GM08714 (cell line): ENCODE measurements around the gene PUSL1.

Source experiments
- H3K4me3 ChIP-seq: fragments of 200-500 bp; sonication (Bioruptor generic); 2 replicates; pipeline ENCODE4 v1.5.1; 2014; ENCODE audit warnings: mild to moderate bottlenecking, low read length, inconsistent platforms
- ZNF274 ChIP-seq: IDR thresholded peaks from 2 replicates; pipeline ENCODE4 v1.6.1; 2012; ENCODE audit warnings: mild to moderate bottlenecking, low read depth, low read length

PUSL1 gene, protein sequence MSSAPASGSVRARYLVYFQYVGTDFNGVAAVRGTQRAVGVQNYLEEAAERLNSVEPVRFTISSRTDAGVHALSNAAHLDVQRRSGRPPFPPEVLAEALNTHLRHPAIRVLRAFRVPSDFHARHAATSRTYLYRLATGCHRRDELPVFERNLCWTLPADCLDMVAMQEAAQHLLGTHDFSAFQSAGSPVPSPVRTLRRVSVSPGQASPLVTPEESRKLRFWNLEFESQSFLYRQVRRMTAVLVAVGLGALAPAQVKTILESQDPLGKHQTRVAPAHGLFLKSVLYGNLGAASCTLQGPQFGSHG

DNA sequence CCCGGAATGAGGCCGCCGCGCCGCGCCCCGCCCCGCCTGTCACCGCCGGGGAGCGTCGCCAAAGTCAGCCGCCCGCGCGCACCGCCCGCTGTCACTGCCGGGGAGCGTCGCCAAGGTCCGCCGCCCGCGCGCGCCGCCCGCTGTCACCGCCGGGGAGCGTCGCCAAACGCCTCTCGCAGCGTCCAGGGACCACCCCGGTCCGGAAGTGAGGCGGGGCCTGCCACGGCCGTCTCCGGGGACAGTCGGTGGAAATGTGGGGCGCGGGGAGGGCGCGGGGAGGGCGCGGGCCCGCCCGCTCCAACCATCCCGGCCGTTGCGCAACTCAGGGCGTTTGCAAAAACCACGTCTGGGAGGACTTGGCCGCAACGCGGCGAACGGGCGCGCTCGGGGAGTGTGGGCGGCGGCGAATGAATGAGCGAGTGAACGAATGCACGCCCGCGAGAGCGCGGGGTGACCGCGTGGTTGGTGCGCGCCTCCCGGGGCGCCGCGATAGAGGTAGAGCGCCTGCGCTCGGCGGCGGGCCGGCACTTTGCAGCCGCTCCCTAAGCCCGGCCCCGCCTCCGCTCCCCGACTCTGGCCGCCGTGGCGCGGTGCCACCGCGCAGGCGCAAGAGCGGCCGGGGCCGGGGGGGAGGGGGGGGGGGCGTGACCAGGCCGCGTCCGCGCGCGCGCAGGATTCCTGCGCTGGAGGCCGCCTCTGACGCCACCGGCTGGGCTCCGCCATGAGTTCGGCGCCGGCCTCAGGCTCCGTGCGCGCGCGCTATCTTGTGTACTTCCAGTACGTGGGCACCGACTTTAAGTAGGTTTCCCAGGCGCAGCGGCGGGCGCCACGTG lies at the start of gene PUSL1, which contains the start of gene ACAP3:
PUSL1 (plus strand) TSS at position 675 of the 833 bp plus-strand sequence; CDS start at position 722, 47 bp downstream.
ACAP3 (minus strand) TSS at position 8 of the 833 bp plus-strand sequence. CDS start 115 bp downstream, outside the sequence.
- no peak for TF ChIP-seq ZNF274
- H3K4me3 ChIP-seq, result peak within 1 kb of the TSS; percentile 81

DNA sequence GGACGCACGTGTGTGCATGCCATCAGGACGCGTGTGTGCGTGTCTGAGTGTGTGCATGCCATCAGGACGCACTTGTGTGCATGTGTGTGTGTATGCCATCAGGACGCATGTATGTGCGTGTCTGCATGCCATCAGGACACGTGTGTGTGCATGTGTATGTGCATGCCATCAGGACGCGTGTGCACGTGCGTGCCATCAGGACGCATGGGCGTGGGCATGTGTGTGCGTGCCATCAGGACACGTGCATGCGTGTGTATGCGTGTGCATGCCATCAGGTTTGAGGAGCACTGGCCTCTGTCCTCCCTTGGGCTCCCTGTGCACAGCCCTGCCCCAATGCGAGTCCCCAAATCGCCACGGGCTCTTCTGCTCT lies 49.3 kb upstream of the PUSL1 start:
- H3K4me3 ChIP-seq, result no peak overlapping the region
- TF ChIP-seq ZNF274, result no peak

DNA sequence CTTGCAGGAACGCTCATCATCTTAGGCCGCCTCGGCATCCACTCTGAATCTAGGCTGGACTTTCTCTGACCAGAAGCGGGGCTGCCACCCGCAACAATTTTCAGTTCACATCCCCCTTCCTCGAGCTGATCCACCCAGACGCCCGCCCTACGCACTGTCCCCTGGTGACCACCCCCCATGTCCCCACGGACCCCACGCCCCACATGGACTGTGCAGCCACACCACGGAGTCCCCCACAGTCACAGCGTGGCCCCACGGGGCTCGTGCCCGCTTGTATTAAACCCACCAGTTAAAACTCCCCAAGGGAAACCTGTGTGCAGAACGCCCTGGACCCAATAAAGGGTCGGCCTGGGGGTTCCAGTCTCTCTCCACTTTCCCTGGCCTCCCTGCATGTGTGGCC lies 48.9 kb upstream of the PUSL1 start:
- no peak for TF ChIP-seq ZNF274
- H3K4me3 ChIP-seq, result no peak overlapping the region

DNA sequence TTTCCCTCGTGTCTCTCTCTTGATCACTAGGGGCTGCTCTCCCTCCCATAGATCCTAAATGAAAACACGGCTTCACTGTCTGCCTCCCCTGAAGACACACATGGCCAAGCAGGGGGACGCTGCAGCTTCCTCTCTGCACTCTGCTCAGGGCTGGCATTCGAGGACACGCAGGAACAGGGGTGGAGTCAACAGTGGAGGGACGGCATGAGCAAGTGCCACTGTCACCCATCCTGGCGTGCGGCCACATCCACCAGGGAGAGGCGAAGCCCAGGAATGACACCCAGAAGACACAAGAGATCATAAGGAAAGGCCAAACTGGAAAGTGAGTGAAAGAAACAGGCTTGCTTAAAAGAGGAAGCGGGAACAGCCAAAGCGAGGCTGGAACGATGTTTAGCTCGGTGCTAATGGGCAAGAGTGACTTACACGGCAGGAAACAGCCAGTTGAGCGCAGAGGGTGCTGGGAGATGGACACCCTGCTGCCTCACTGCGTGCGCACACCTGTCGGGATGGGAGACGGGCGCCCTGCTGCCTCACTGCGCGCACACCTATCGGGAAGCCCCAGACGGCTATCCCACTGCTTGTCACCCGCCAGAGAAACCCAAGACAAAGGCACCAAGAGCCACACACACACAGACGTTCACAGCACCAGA lies 48.3 kb upstream of the PUSL1 start:
- H3K4me3 ChIP-seq, result no peak overlapping the region
- TF ChIP-seq ZNF274, result no peak

DNA sequence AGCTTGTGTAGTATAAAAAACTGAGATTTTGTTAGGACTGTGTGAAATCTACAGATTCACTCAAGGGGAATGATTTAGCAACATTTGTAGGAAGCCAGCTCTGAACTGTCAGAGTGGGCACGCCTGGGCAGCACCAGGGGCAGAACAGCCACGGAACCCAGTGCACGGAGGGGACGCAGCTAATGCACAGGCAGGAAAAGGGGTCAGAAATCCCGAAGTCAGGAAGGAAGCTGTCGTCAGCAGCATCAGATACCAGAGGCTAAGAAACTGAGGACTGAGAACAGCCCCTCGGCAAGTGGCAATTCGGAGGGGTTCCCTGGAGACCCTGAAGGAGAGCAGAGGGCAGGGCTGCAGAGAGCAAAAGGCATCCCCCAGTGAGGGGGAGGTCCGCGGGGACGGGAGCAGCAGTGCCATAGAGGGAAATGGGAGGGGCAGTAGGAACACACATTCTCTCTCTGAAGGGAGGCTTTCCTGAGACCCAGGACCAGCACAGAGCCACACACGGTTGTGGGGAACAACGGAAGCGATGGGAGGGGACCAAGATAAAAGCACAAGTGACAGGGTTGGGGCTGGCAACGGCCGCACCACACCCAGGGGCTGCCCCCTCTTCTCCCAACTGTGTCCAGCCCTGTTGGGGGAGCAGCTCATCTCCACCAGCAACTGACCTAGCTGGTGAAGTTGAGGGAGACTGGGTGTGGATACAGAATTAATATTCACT lies 47.4 kb upstream of the PUSL1 start:
- no peak overlapping the region for H3K4me3 ChIP-seq
- no peak for TF ChIP-seq ZNF274

DNA sequence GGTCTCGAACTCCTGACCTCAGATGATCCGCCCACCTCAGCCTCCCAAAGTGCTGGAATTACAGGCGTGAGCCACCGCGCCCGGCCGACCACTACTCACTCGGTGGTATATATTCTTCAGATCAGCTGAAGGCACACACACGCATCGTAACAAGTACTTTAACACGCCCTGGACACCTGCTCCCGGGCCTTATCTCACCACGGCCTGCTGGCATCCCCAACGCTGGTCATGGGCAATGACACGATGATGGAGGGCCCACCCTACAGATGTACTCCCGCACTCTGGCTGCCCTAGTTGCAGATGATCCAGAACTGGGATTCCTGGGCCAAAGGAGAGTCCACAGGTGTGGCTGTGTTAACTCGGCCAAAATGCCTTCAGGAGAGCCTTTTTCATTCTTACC lies 46.3 kb upstream of the PUSL1 start:
- H3K4me3 ChIP-seq, result no peak overlapping the region
- no peak for TF ChIP-seq ZNF274

DNA sequence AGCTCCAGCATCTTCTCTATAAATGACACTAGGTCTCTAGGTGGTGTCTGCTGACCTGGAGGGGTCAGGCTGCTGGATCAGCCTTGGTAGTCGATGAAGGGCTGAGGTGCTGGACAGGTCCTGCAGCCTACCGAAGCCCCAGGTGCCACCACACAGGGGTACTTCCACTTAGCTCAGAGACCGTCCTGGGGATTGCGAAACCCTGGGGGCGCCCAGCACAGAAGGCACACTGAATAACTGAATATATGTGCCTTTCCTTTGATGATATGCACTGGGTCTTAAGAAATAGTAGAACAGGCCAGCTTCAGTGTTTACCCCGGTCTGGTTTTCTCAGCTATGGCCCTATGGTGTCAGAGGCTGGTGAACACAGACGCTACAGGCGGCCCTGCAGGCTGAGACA lies 45.6 kb upstream of the PUSL1 start:
- no peak for TF ChIP-seq ZNF274

DNA sequence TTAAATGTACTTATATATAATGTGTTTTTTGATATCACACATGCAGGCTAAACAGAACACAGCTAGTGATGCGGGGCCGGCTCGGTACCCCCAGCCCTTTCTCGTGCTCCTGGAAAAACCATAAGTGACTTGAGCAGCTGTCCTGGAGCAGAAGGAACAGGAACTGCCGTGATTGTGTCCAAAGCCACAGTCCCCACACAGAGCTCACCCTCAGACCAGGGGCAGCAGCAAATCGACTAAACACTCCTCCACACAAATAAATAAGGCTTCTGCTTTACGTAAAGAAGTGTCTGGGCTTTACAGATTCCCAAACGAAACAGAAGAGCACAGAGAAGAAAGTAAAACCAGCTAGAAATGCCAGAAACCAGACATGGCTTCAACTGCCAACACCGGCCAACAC lies 44.4 kb upstream of the PUSL1 start:
- H3K4me3 ChIP-seq, result no peak overlapping the region
- TF ChIP-seq ZNF274, result no peak

More for the DNA sequence above, 45.6 kb upstream of the PUSL1 start:
- no peak overlapping the region for H3K4me3 ChIP-seq

DNA sequence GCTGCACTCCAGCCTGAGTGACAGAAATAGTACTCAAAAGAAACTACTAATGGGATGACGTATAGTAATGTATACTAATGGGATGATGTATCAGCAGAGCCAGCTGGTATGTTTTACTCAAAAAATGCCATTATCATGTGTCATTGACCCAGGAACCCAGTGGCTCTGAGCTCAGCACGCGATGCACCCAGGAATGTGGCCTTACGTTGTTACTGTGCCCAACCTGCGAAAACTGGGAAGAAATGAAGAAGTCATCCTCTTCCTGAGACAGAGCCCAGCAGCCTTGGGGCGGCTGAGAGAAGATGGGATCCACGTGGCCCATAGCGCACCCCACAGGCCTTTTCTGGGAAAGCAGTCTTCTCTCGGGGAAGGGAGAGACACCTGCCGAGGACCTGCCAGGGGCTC lies 43.5 kb upstream of the PUSL1 start:
- no peak overlapping the region for H3K4me3 ChIP-seq
- no peak for TF ChIP-seq ZNF274

DNA sequence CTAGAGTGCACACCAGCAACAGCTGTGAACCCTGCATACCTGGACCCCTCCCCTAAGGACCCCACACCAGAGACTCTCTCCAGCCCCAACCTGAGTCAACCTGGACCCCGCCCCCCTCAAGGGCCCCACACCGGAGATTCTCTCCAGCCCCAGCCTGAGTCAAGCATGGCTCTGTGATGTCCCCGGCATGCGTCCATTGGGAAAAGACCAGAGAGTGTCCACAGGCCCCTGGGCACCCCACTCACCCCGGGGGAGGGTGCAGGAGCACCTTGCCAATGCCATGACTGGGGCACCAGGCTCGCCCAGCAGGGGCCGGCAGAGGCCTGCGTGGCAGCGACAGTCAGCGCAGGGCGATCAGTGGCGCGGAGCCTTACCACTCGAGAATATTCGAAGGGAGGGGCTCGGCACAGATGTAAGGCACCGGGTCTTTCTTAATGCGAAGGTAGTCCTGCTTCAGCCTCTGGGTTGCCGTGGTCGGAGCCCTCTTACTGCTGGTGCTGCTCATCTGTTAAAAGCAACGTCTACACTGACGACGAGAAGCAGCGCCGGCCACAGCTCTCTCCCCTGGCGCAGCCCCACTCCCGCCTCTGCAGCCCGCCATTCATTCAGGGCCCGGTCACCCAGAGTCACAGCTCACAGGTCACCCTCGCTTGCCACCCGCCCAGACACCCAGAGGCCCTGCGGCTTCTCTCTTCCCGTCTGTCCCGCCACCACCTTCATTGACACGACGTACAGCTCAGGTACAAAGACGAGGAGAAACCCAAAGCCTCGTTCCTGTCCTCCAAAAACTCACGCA lies 40.7 kb upstream of the PUSL1 start:
- no peak overlapping the region for H3K4me3 ChIP-seq
- TF ChIP-seq ZNF274, result no peak

DNA sequence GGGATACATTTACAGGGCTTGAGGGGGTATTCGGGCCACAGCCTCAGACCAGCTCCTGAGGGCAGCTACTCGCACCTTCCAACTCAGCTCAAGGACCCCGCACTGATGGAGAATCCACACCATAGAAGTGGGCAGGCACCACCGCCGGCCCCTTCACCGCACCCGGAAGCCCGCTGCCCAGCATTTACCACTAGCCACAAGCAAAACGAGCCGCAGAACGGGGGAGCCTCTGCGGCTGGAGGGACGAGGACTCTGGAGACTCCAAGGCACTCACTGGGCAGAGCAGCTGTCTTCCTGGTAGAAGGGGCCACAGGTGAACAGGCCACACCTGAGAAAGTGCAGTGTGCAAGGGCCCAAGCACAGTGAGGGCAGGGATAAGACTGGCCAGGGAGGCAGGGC lies 40.1 kb upstream of the PUSL1 start:
- TF ChIP-seq ZNF274, result no peak

DNA sequence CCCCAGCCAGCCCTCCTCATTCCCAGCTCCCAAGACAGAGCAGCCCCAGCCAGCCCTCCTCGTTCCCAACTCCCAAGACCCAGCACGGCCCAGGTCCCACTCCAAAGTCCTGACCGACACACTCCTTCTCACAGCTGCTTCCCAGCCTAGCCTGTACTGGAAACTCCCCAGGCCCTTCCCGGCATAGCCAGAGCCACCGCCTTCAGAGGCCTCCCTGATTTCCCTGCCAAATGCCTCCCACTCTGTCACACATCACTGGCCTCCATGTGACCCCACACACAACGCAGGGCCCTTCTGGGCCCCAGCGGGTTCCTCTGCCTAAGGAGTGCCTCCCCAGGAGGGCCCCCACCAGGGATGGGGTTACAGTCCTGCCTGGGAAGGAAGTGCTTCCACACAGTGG lies 37.6 kb upstream of the PUSL1 start:
- no peak for TF ChIP-seq ZNF274
- H3K4me3 ChIP-seq, result no peak overlapping the region

More for the DNA sequence above, 40.1 kb upstream of the PUSL1 start:
- no peak overlapping the region for H3K4me3 ChIP-seq

DNA sequence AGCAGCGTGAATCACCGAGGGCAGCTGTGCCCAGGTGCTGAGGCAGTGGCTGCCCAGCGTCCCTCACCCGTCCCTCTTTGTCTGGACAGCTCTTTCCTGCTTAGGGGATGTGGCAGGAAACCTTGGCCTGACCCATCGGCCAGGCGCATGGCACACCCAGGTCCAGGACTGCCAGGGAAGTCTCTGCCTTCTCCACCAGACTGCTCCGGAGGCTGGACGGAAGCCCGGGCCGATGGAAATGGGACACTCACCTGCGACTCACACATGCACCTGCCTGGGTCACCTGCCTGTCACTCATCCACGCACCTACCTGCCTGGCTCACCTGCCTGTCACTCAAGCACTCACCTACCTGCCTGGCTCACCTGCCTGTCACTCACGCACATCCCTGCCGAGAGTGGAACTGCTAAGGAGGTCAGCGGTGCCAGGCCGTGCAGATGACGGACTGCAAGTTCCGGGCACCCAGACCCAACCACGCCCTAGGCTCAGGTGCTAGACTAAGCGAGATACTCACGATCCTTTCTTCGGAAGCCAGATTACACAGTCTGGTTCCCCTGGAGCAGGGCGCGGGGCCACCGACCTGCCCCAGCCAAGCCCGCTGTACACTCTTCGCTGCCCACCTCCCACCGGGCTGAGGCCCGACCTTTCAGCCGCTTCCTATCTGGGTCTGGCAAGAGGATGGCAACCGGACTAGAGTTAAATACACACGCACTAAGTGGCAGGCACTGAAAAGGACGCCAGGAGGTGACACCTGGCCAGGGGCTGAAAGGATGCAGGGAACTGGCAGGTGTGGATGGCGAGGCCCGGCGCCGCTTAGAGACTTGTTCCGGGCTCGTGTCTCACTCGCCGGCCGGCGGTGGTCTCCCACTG lies 35.8 kb upstream of the PUSL1 start:
- TF ChIP-seq ZNF274, result no peak
- peak overlapping the region; percentile 93 for H3K4me3 ChIP-seq

DNA sequence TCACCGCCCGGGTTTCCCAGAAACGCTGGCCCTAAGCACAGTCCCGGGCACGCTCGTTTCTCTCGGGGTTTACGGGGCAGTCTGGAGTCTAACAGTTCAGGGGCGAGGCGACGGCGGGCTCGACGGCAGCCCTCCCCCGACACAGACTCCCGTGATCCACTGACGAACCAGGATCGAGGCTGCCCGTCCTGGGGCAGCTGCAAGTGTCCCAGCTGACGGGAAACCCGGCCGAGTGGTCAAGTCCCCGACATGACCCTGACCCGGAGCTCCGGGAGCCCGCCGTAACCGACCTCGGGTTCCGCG lies 35.2 kb upstream of the PUSL1 start:
- H3K4me3 ChIP-seq, result peak overlapping the region; percentile 93
- TF ChIP-seq ZNF274, result no peak
